OCI-LY7 (cell line): ENCODE measurements around the gene CBFA2T3. TPM values are rescaled to one million over a fixed set of nuclear protein-coding genes. Genes with fewer than 3 reads are reported as not detected.

ENCODE experiments used
- BruUV-seq: library from RNA; stranded (reverse); fragments of 400-500 nt; replicated peaks from 2 replicates; lab custom pipeline; 2021; lab: Mats Ljungman, UMichigan
- CTCF ChIA-PET: fragments of 300-600 bp; sonication (Branson Sonifier 250); formaldehyde crosslinking; loops from one replicate; lab custom pipeline; 2022; ENCODE audit warnings: antibody characterized with exemption; ENCODE audit not compliant: unreplicated experiment; lab: Charles Lee
- POLR2A ChIA-PET: fragments of 300-600 bp; sonication (Branson Sonifier 250); formaldehyde crosslinking; loops from one replicate; lab custom pipeline; 2022; ENCODE audit warnings: antibody characterized with exemption; lab: Charles Lee
- DNase-seq: peaks from one replicate; pipeline ENCODE4 v3.0.0-alpha.2; 2015; ENCODE audit warnings: low spot score
- H2AFZ ChIP-seq: fragments of 200-600 bp; sonication (generic), shearing (Covaris generic); 2 replicates; pipeline ENCODE4 v1.6.1; 2014; ENCODE audit warnings: mild to moderate bottlenecking, antibody characterized with exemption, low read length, moderate library complexity
- H3K27ac ChIP-seq: fragments of 200-600 bp; sonication (generic); 2 replicates; pipeline ENCODE4 v1.5.1; 2014; ENCODE audit warnings: mixed run types, low read depth, mild to moderate bottlenecking, moderate library complexity, low read length, inconsistent platforms; ENCODE audit not compliant: poor library complexity, severe bottlenecking
- H3K36me3 ChIP-seq: fragments of 200-600 bp; sonication (generic); 2 replicates; pipeline ENCODE4 v1.6.1; 2014; ENCODE audit warnings: mild to moderate bottlenecking, antibody characterized with exemption, low read length, moderate library complexity, mixed read lengths; ENCODE audit not compliant: insufficient read depth
- H3K4me1 ChIP-seq: fragments of 200-600 bp; sonication (generic); 2 replicates; pipeline ENCODE4 v1.5.1; 2014; ENCODE audit warnings: mild to moderate bottlenecking, low read length; ENCODE audit not compliant: insufficient read depth, poor library complexity, severe bottlenecking
- H3K4me2 ChIP-seq: fragments of 200-600 bp; sonication (generic); 2 replicates; pipeline ENCODE4 v1.6.1; 2014; ENCODE audit warnings: mild to moderate bottlenecking, low read length
- H3K4me3 ChIP-seq: fragments of 200-600 bp; sonication (generic); 2 replicates; pipeline ENCODE4 v1.5.1; 2014; ENCODE audit warnings: mild to moderate bottlenecking, low read depth, low read length; ENCODE audit not compliant: poor library complexity, severe bottlenecking
- H3K79me2 ChIP-seq: fragments of 200-600 bp; sonication (generic); 2 replicates; pipeline ENCODE4 v1.6.1; 2016; ENCODE audit warnings: low read depth, mild to moderate bottlenecking, low read length, moderate library complexity, mixed read lengths; ENCODE audit not compliant: insufficient read depth
- H3K9me2 ChIP-seq: fragments of 200-600 bp; sonication (generic); 2 replicates; pipeline ENCODE4 v1.6.1; 2016; ENCODE audit warnings: mild to moderate bottlenecking, low read length, mixed read lengths; ENCODE audit not compliant: insufficient read depth
- H3K9me3 ChIP-seq: fragments of 200-600 bp; sonication (generic); 2 replicates; pipeline ENCODE4 v1.6.1; 2014; ENCODE audit warnings: mild to moderate bottlenecking, mixed run types, low read length, mixed read lengths
- H4K20me1 ChIP-seq: fragments of 200-600 bp; sonication (generic); 2 replicates; pipeline ENCODE4 v1.6.1; 2014; ENCODE audit warnings: mild to moderate bottlenecking, antibody characterized with exemption, low read length, moderate library complexity, mixed read lengths; ENCODE audit not compliant: insufficient read depth
- EZH2phosphoT487 ChIP-seq: fragments of 200-600 bp; sonication (generic); IDR thresholded peaks from 2 replicates; pipeline ENCODE4 v1.6.1; 2018; ENCODE audit warnings: low read depth, borderline replicate concordance, mild to moderate bottlenecking, mixed run types, antibody characterized with exemption, low read length, moderate library complexity, mixed read lengths
- intact Hi-C: fragments of 100-400 bp; cut with micrococcal nuclease; formaldehyde crosslinking; loops from one replicate; pipeline ENCODE4 v1.10.0; 2022; ENCODE audit not compliant: unreplicated experiment
- total RNA-seq, 2 experiments: library from RNA; depleted of rRNA in 1 of 2; stranded (reverse); fragments of >200 nt in 1 of 2; shearing (Covaris generic) in 1 of 2; gene quantifications; 2 replicates each; pipeline ENCODE4 v1.2.3, GENCODE V29; 2014 to 2022
- TF ChIP-seq, protein P1 (sequence below): fragments of 200-600 bp; sonication (generic); conservative IDR thresholded peaks from 2 replicates; pipeline ENCODE4 v1.5.1; 2014; ENCODE audit warnings: mild to moderate bottlenecking, antibody characterized with exemption, low read length, moderate library complexity, mixed read lengths

Gene CBFA2T3
- total RNA-seq, 2 experiments from 2014 or later = 1.1 to 48.0 TPM

GRCh38 chr16:88886420-88886844 lies 90.6 kb downstream of the CBFA2T3 start:
- TF ChIP-seq, protein P1, sequence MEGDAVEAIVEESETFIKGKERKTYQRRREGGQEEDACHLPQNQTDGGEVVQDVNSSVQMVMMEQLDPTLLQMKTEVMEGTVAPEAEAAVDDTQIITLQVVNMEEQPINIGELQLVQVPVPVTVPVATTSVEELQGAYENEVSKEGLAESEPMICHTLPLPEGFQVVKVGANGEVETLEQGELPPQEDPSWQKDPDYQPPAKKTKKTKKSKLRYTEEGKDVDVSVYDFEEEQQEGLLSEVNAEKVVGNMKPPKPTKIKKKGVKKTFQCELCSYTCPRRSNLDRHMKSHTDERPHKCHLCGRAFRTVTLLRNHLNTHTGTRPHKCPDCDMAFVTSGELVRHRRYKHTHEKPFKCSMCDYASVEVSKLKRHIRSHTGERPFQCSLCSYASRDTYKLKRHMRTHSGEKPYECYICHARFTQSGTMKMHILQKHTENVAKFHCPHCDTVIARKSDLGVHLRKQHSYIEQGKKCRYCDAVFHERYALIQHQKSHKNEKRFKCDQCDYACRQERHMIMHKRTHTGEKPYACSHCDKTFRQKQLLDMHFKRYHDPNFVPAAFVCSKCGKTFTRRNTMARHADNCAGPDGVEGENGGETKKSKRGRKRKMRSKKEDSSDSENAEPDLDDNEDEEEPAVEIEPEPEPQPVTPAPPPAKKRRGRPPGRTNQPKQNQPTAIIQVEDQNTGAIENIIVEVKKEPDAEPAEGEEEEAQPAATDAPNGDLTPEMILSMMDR = no peak
- no peak for TF ChIP-seq EZH2phosphoT487
- Histone ChIP-seq H2AFZ (no peak overlapping the region), H3K9me3 (no peaks in the 10 kb centered on the region), H3K4me2 (no peak overlapping the region), H3K4me1 (no peaks in the 10 kb centered on the region), H3K79me2 (no peaks in the 10 kb centered on the region), H3K4me3 (no peak overlapping the region), H3K27ac (no peak overlapping the region), H3K36me3 (no peaks in the 10 kb centered on the region), H4K20me1 (no peaks in the 10 kb centered on the region), H3K9me2 (no peaks in the 10 kb centered on the region)
- intact Hi-C loops = no loop called here
- CTCF ChIA-PET = no interaction called here
- POLR2A ChIA-PET = no interaction called here
- DNase-seq = no peak
- BruUV-seq = no TSS peak

DNA sequence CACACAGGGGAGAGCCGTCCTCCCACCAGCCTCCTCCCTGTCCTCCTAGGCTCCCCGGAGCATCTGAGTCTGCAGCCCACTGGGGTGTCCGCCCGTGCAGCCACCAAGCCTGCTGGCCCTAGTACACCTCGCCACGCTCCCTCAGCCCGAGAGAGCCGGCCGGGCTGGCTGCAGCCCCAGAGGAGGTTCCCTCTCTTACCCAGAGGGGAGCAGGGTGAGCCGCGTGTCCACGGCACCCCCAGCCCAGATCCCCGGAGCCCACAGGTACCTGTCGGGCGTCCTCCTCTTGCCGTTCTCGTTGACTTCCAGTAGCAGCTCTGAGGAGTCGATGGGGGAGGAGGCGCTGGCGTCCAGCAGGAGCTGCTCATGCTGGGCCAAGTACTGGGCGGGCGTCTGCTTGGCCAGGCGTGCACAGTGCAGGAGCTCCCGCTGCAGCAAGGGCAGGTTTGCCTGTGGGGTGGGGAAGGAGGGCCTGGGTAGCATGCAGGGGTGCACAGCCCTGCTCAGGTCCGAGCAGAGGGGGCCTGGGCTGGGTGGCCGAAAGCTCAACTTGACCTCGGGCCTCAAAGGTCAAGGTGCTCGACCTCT lies 91.2 kb downstream of the CBFA2T3 start:
- intact Hi-C loops = no loop called here
- POLR2A ChIA-PET = no interaction called here

More for the DNA sequence above, 91.2 kb downstream of the CBFA2T3 start:
- Histone ChIP-seq H2AFZ (no peak overlapping the region), H3K79me2 (no peaks in the 10 kb centered on the region), H3K4me3 (no peak overlapping the region), H4K20me1 (no peaks in the 10 kb centered on the region), H3K27ac (no peak overlapping the region), H3K4me1 (no peaks in the 10 kb centered on the region), H3K4me2 (no peak overlapping the region), H3K36me3 (no peaks in the 10 kb centered on the region), H3K9me2 (no peaks in the 10 kb centered on the region), H3K9me3 (no peaks in the 10 kb centered on the region)
- TF ChIP-seq, protein P1 = no peak
- no peak for TF ChIP-seq EZH2phosphoT487
- CTCF ChIA-PET = no interaction called here
- no peak for DNase-seq
- BruUV-seq = no TSS peak
